Nephron (organoid): Measurements from ENCODE around the gene GPR153.

Experiments
- H3K27ac Mint-ChIP-seq, 3 experiments: 2 replicates each; pipeline ENCODE4 v1.8.0; 2020; ENCODE audit warnings: mixed read lengths in 3 of 3, mild to moderate bottlenecking in 2 of 3, moderate library complexity in 1 of 3
- H3K27me3 Mint-ChIP-seq: 2 replicates; pipeline ENCODE4 v1.8.0; 2021; ENCODE audit warnings: low read depth, mild to moderate bottlenecking, moderate library complexity, mixed read lengths
- H3K36me3 Mint-ChIP-seq: 2 replicates; pipeline ENCODE4 v1.8.0; 2020; ENCODE audit warnings: low read depth, mixed read lengths
- H3K4me1 Mint-ChIP-seq: 2 replicates; pipeline ENCODE4 v1.8.0; 2020; ENCODE audit warnings: mixed read lengths
- H3K4me3 Mint-ChIP-seq, 3 experiments: 2 replicates each; pipeline ENCODE4 v1.8.0; 2020; ENCODE audit warnings: mild to moderate bottlenecking in 3 of 3, mixed read lengths in 3 of 3, moderate library complexity in 2 of 3
- H3K9me3 Mint-ChIP-seq: 2 replicates; pipeline ENCODE4 v1.8.0; 2020; ENCODE audit warnings: mixed read lengths
- CTCF ChIP-seq, 3 experiments: fragments of 200-600 bp; sonication (generic); IDR thresholded peaks; one replicate each; pipeline ENCODE4 v1.5.0; 2021; ENCODE audit warnings: antibody characterized with exemption in 3 of 3; ENCODE audit not compliant: unreplicated experiment in 3 of 3

Gene GPR153

GRCh38 chr1:6199298-6200187, 61.4 kb downstream of the GPR153 start, which contains the start of gene RPL22:
TSS of gene RPL22 (minus strand) at chr1:6199595. CDS start at chr1:6199573, 22 bp downstream.
- no peak for TF ChIP-seq CTCF (IDR thresholded peaks at IDR 0.05; ENCODE audit: unreplicated experiment in 3 of 3)
- Mint-ChIP-seq H3K4me1 (peaks cover 44% of the 10 kb centered on the region), H3K27me3 (no peaks in the 10 kb centered on the region), H3K4me3 (peak within 1 kb of the TSS; percentile 90 to 98 (median 93)), H3K36me3 (peaks cover 32% of the 10 kb centered on the region), H3K27ac (peak within 1 kb of the TSS; percentile 99 to 100 (median 99)), H3K9me3 (no peaks in the 10 kb centered on the region)

- H3K27me3 Mint-ChIP-seq: no peaks in the 10 kb centered on the region
- TF ChIP-seq CTCF (IDR thresholded peaks at IDR 0.05; ENCODE audit: unreplicated experiment in 3 of 3): no peak
- peaks cover 37% of the 10 kb centered on the region for H3K36me3 Mint-ChIP-seq
- peak overlapping the region; percentile 19 to 99 (median 65) for H3K27ac Mint-ChIP-seq
- peak overlapping the region; percentile 90 to 98 (median 93) for H3K4me3 Mint-ChIP-seq
- peaks cover 44% of the 10 kb centered on the region for H3K4me1 Mint-ChIP-seq
- no peaks in the 10 kb centered on the region for H3K9me3 Mint-ChIP-seq
Measured at GRCh38 chr1:6198646-6199297, 62.1 kb downstream of the GPR153 start.

GRCh38 chr1:6197746-6198427, 63.0 kb downstream of the GPR153 start:
- H3K4me3 Mint-ChIP-seq: peak overlapping the region; percentile 90 to 98 (median 93)
- TF ChIP-seq CTCF (IDR thresholded peaks at IDR 0.05; ENCODE audit: unreplicated experiment in 3 of 3): no peak

More at GRCh38 chr1:6197746-6198427, 63.0 kb downstream of the GPR153 start:
- H3K27ac Mint-ChIP-seq: peak overlapping the region; percentile 19 to 99 (median 65)
- H3K9me3 Mint-ChIP-seq: no peaks in the 10 kb centered on the region
- H3K4me1 Mint-ChIP-seq: peaks cover 44% of the 10 kb centered on the region
- H3K27me3 Mint-ChIP-seq: no peaks in the 10 kb centered on the region
- peaks cover 45% of the 10 kb centered on the region for H3K36me3 Mint-ChIP-seq
